HepG2 (cell line): ENCODE measurements around the gene SLC44A5.

Experiments used
- GABPA ChIP-seq, 2 experiments: IDR thresholded peaks; 2 replicates each; pipeline ENCODE4 v1.6.1; 2011 to 2016; ENCODE audit warnings: low read depth in 2 of 2, low read length in 1 of 2, missing biosample characterization in 1 of 2, missing genetic modification characterization in 1 of 2
- HHEX ChIP-seq: IDR thresholded peaks from 2 replicates; pipeline ENCODE4 v1.6.1; 2016; ENCODE audit warnings: control low read depth
- MAX ChIP-seq: IDR thresholded peaks from 2 replicates; pipeline ENCODE4 v1.6.1; 2012; ENCODE audit warnings: inconsistent platforms
- NFIC ChIP-seq: IDR thresholded peaks from 2 replicates; pipeline ENCODE4 v1.6.1; 2012; ENCODE audit warnings: mild to moderate bottlenecking, low read length, inconsistent platforms
- NR2F1 ChIP-seq, 2 experiments: fragments of 450-650 bp in 1 of 2; formaldehyde crosslinking in 1 of 2; IDR thresholded peaks; 2 replicates each; pipeline versions ENCODE4 v1.5.0 to v1.6.1; 2016 to 2020; ENCODE audit warnings: mild to moderate bottlenecking in 1 of 2, missing compliant biosample characterization in 1 of 2, missing genetic modification reagents in 1 of 2, moderate library complexity in 1 of 2
- RBM22 ChIP-seq: fragments of 200-400 bp; formaldehyde crosslinking; optimal IDR thresholded peaks from 2 replicates; pipeline ENCODE3; 2017; ENCODE audit warnings: mild to moderate bottlenecking, low read length, moderate library complexity
- TCF7L2 ChIP-seq: IDR thresholded peaks from 2 replicates; pipeline ENCODE4 v1.6.1; 2011; ENCODE audit warnings: mild to moderate bottlenecking, low read depth, low read length, moderate library complexity
- ZNF143 ChIP-seq: sonication (generic); formaldehyde crosslinking; IDR thresholded peaks from 2 replicates; pipeline ENCODE4 v1.4.0; 2020; ENCODE audit warnings: missing genetic modification reagents
- TF ChIP-seq, protein P1 (sequence below): sonication (generic); formaldehyde crosslinking; IDR thresholded peaks from 2 replicates; pipeline ENCODE4 v1.5.0; 2020; ENCODE audit warnings: mild to moderate bottlenecking, missing genetic modification reagents, moderate library complexity
- TF ChIP-seq, protein P2 (sequence below): sonication (generic); formaldehyde crosslinking; conservative IDR thresholded peaks from 2 replicates; pipeline ENCODE4 v1.4.0; 2020; ENCODE audit warnings: missing genetic modification reagents

DNA sequence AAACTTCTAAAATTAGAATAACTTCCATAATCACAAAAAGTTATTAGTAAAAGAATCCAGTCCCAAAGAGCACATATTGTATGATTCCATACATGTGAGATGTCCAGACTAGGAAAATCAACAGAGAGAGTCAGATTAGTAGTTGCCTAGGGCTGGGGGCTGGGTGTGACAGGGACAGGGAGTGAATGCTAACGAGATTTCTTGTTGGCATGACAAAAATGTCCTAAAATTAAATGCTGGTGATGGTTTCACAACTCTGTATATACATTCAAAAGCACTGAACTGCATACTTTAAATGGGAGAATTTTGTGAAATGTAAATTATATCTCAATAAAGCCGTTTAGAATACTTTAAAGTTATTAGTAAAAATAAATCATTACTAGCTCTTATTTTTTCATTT, 92.2 kb downstream of the SLC44A5 start:
- TF ChIP-seq NR2F1 (CRISPR knock-in tag; IDR thresholded peaks at IDR 0.05) (no peak), HHEX (no peak), ZNF143 (CRISPR knock-in tag) (no peak), GABPA (IDR thresholded peaks at IDR 0.05; ENCODE audit: low read depth, low read length) (no peak), GABPA (CRISPR knock-in tag; IDR thresholded peaks at IDR 0.05; ENCODE audit: low read depth) (no peak), TCF7L2 (no peak), RBM22 (no peak), NFIC (no peak), MAX (no peak)
- TF ChIP-seq, protein P1, sequence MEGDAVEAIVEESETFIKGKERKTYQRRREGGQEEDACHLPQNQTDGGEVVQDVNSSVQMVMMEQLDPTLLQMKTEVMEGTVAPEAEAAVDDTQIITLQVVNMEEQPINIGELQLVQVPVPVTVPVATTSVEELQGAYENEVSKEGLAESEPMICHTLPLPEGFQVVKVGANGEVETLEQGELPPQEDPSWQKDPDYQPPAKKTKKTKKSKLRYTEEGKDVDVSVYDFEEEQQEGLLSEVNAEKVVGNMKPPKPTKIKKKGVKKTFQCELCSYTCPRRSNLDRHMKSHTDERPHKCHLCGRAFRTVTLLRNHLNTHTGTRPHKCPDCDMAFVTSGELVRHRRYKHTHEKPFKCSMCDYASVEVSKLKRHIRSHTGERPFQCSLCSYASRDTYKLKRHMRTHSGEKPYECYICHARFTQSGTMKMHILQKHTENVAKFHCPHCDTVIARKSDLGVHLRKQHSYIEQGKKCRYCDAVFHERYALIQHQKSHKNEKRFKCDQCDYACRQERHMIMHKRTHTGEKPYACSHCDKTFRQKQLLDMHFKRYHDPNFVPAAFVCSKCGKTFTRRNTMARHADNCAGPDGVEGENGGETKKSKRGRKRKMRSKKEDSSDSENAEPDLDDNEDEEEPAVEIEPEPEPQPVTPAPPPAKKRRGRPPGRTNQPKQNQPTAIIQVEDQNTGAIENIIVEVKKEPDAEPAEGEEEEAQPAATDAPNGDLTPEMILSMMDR (CRISPR knock-in tag): no peak
- TF ChIP-seq, protein P2, sequence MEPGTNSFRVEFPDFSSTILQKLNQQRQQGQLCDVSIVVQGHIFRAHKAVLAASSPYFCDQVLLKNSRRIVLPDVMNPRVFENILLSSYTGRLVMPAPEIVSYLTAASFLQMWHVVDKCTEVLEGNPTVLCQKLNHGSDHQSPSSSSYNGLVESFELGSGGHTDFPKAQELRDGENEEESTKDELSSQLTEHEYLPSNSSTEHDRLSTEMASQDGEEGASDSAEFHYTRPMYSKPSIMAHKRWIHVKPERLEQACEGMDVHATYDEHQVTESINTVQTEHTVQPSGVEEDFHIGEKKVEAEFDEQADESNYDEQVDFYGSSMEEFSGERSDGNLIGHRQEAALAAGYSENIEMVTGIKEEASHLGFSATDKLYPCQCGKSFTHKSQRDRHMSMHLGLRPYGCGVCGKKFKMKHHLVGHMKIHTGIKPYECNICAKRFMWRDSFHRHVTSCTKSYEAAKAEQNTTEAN (CRISPR knock-in tag): no peak
